Liver (tissue), 9 donors: ENCODE data around the gene ALPK3. TPM values are rescaled to one million over a fixed set of nuclear protein-coding genes. Genes with fewer than 3 reads are reported as not detected.

ENCODE experiments used
- DNase-seq: peaks from one replicate; pipeline ENCODE4 v3.0.0-alpha.2; 2017; ENCODE audit warnings: low spot score
- H3K27ac ChIP-seq, 2 donors: one replicate each; pipeline ENCODE4 v1.7.0; 2013; ENCODE audit warnings: inconsistent platforms in 2 of 2, low read length in 2 of 2, control low read depth in 1 of 2, low read depth in 1 of 2, mild to moderate bottlenecking in 1 of 2
- H3K27me3 ChIP-seq, 4 donors: one replicate each; pipeline versions ENCODE4 v1.6.1 to v1.7.0; 2013; ENCODE audit warnings: low read length in 3 of 4, inconsistent platforms in 1 of 4, mild to moderate bottlenecking in 1 of 4, moderate library complexity in 1 of 4; ENCODE audit not compliant: control insufficient read depth in 4 of 4, insufficient read depth in 4 of 4
- H3K36me3 ChIP-seq, 4 donors: one replicate each; pipeline versions ENCODE4 v1.6.1 to v1.7.0; 2013; ENCODE audit warnings: low read length in 3 of 4, mild to moderate bottlenecking in 3 of 4, low read depth in 1 of 4, moderate library complexity in 1 of 4; ENCODE audit not compliant: control insufficient read depth in 4 of 4, insufficient read depth in 3 of 4
- H3K4me1 ChIP-seq, 4 donors: one replicate each; pipeline versions ENCODE4 v1.6.1 to v1.7.0; 2013; ENCODE audit warnings: low read length in 3 of 4, mild to moderate bottlenecking in 3 of 4, moderate library complexity in 1 of 4; ENCODE audit not compliant: control insufficient read depth in 4 of 4, insufficient read depth in 4 of 4
- H3K4me3 ChIP-seq, 3 donors: one replicate each; pipeline versions ENCODE4 v1.6.1 to v1.7.0; 2013; ENCODE audit warnings: low read length in 3 of 3, control low read depth in 1 of 3, low read depth in 1 of 3, mild to moderate bottlenecking in 1 of 3
- H3K9ac ChIP-seq, 2 donors: one replicate each; pipeline ENCODE4 v1.7.0; 2013; ENCODE audit warnings: low read length in 2 of 2, mild to moderate bottlenecking in 2 of 2, moderate library complexity in 2 of 2, control low read depth in 1 of 2, low read depth in 1 of 2
- H3K9me3 ChIP-seq, 4 donors: one replicate each; pipeline versions ENCODE4 v1.6.1 to v1.7.0; 2013; ENCODE audit warnings: low read length in 3 of 4; ENCODE audit not compliant: control insufficient read depth in 4 of 4
- ATF3 ChIP-seq: IDR thresholded peaks from 2 replicates; pipeline ENCODE4 v1.6.1; 2016; ENCODE audit warnings: antibody characterized with exemption
- CTCF ChIP-seq: fragments of 150-350 bp; IDR thresholded peaks from 2 replicates; pipeline ENCODE4 v1.5.1; 2017; ENCODE audit warnings: improper control_type of control experiment, low read depth, low read length; ENCODE audit not compliant: missing input control
- EGR1 ChIP-seq, 2 donors: IDR thresholded peaks; 2 replicates each; pipeline ENCODE4 v1.6.1; 2016 to 2018; ENCODE audit warnings: antibody characterized with exemption in 2 of 2, low read depth in 2 of 2
- FOXA1 ChIP-seq: IDR thresholded peaks from 2 replicates; pipeline ENCODE4 v1.6.1; 2016; ENCODE audit warnings: antibody characterized with exemption
- FOXA2 ChIP-seq: IDR thresholded peaks from 2 replicates; pipeline ENCODE4 v1.6.1; 2016; ENCODE audit warnings: antibody characterized with exemption
- GABPA ChIP-seq, 2 donors: IDR thresholded peaks in 1 of 2; conservative IDR thresholded peaks in 1 of 2; 2 replicates each; pipeline ENCODE4 v1.6.1; 2016; ENCODE audit warnings: antibody characterized with exemption in 2 of 2, mild to moderate bottlenecking in 1 of 2, moderate library complexity in 1 of 2
- HNF4A ChIP-seq, 2 donors: conservative IDR thresholded peaks; 2 replicates each; pipeline ENCODE4 v1.6.1; 2016; ENCODE audit warnings: antibody characterized with exemption in 2 of 2, mild to moderate bottlenecking in 2 of 2
- JUND ChIP-seq, 2 donors: IDR thresholded peaks; 2 replicates each; pipeline ENCODE4 v1.6.1; 2016; ENCODE audit warnings: antibody characterized with exemption in 2 of 2
- NR2F2 ChIP-seq: IDR thresholded peaks from 2 replicates; pipeline ENCODE4 v1.6.1; 2016; ENCODE audit warnings: antibody characterized with exemption
- RAD21 ChIP-seq, 2 donors: IDR thresholded peaks; 2 replicates each; pipeline ENCODE4 v1.6.1; 2016; ENCODE audit warnings: antibody characterized with exemption in 2 of 2, mild to moderate bottlenecking in 2 of 2
- REST ChIP-seq: IDR thresholded peaks from 2 replicates; pipeline ENCODE4 v1.6.1; 2016; ENCODE audit warnings: antibody characterized with exemption, mild to moderate bottlenecking
- RXRA ChIP-seq, 2 donors: IDR thresholded peaks; 2 replicates each; pipeline ENCODE4 v1.6.1; 2017 to 2018; ENCODE audit warnings: antibody characterized with exemption in 2 of 2, mild to moderate bottlenecking in 1 of 2
- SP1 ChIP-seq: IDR thresholded peaks from 2 replicates; pipeline ENCODE4 v1.6.1; 2018; ENCODE audit warnings: antibody characterized with exemption, mild to moderate bottlenecking
- TAF1 ChIP-seq: conservative IDR thresholded peaks from 2 replicates; pipeline ENCODE4 v1.6.1; 2016; ENCODE audit warnings: antibody characterized with exemption, mild to moderate bottlenecking
- YY1 ChIP-seq: IDR thresholded peaks from 2 replicates; pipeline ENCODE4 v1.6.1; 2016; ENCODE audit warnings: antibody characterized with exemption, mild to moderate bottlenecking
- ZBTB33 ChIP-seq: IDR thresholded peaks from 2 replicates; pipeline ENCODE4 v1.6.1; 2016; ENCODE audit warnings: antibody characterized with exemption
- WGBS: extraction: QIAGEN DNeasy Blood & Tissue Kit; methylation state at CpG from one replicate; pipeline ENCODE4 v1.1.7; 2013; 5-methylcytosine and 5-hydroxymethylcytosine counted together
- polyA plus RNA-seq, 2 donors: library from polyadenylated mRNA; stranded (reverse) in 1 of 2; unstranded in 1 of 2; fragments of 200-250 nt in 1 of 2; fragments of >200 nt in 1 of 2; fragmentation: Nextera tagmentation in 1 of 2; extraction: Ambion mirVana in 1 of 2; gene quantifications; one replicate each; pipeline versions ENCODE4 v1.2.1 to v1.2.3, GENCODE V29; 2013 to 2015
- total RNA-seq, 2 donors: library from RNA; depleted of rRNA; stranded (reverse); fragments of >200 nt; gene quantifications; one replicate each; pipeline ENCODE4 v1.2.3, GENCODE V29; 2014
- donor health status: healthy.
- donor health status: healthy.
- donor health status: healthy.
- donor health status: healthy.
- donor health status: healthy.

ALPK3 gene
- total and polyA plus RNA-seq, 4 donors, result 0.96 to 10.0 (median 2.8) TPM

GRCh38 chr15:84899750-84900149, 82.6 kb downstream of the ALPK3 start (continued):
- no peak for TF ChIP-seq CTCF
- TF ChIP-seq NR2F2, result no peak

DNA sequence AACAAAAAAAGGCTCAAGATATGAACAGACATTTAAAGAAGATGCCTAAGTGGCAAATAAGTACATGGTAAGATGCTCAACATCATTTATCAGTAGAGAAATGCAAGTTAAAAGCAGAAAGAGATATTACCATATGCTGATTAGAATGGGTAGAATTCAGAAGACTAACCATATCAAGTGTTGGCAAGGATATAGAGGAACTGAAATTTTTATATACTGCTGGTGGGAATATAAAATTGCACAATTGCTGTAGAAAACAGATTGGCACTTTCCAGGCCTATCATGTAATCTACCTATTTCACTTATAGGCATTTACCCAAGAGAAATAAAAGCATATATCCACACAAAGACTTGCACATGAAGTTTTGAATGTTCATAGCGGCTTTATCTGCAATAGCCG, 84.4 kb downstream of the ALPK3 start:
- H3K27me3 ChIP-seq, result no peaks in the 10 kb centered on the region
- H3K9ac ChIP-seq, result no peak overlapping the region
- no peak overlapping the region for H3K27ac ChIP-seq
- 97% methylated on average over 2 of the region's 2 CpGs for WGBS
- no peak for DNase-seq
- TF ChIP-seq JUND (IDR thresholded peaks at IDR 0.05) (no peak), ZBTB33 (no peak), RAD21 (IDR thresholded peaks at IDR 0.05) (no peak), EGR1 (IDR thresholded peaks at IDR 0.05; ENCODE audit: low read depth in 2 of 2) (no peak), ATF3 (no peak), TAF1 (no peak), YY1 (no peak), SP1 (no peak), RXRA (IDR thresholded peaks at IDR 0.05) (no peak), FOXA1 (no peak)
- peaks cover 0 to 28% (median 15%) of the 10 kb centered on the region in 4 donors for H3K36me3 ChIP-seq
- no peaks in the 10 kb centered on the region for H3K9me3 ChIP-seq
- no peak overlapping the region for H3K4me3 ChIP-seq
- no peaks in the 10 kb centered on the region for H3K4me1 ChIP-seq

GRCh38 chr15:84903751-84904150, 86.6 kb downstream of the ALPK3 start:
- Histone ChIP-seq H3K9me3 (no peaks in the 10 kb centered on the region), H3K27ac (no peak overlapping the region), H3K4me3 (no peak overlapping the region), H3K36me3 (peaks cover 0 to 25% (median 13%) of the 10 kb centered on the region in 4 donors), H3K4me1 (no peaks in the 10 kb centered on the region), H3K9ac (no peak overlapping the region), H3K27me3 (no peaks in the 10 kb centered on the region)
- DNase-seq, result no peak
- WGBS, result 94% methylated on average over 2 of the region's 2 CpGs
- no peak for TF ChIP-seq FOXA2
- TF ChIP-seq FOXA1, result no peak
- no peak for TF ChIP-seq HNF4A (conservative IDR thresholded peaks at IDR 0.05)
- TF ChIP-seq EGR1 (IDR thresholded peaks at IDR 0.05; ENCODE audit: low read depth in 2 of 2), result no peak
- no peak for TF ChIP-seq RXRA (IDR thresholded peaks at IDR 0.05)
- no peak for TF ChIP-seq GABPA (IDR thresholded peaks at IDR 0.05 in 1 of 2, conservative IDR thresholded peaks at IDR 0.05 in 1 of 2)
- TF ChIP-seq TAF1, result no peak
- TF ChIP-seq SP1, result no peak
- TF ChIP-seq YY1, result no peak
- TF ChIP-seq REST, result no peak
- no peak for TF ChIP-seq ZBTB33
- no peak for TF ChIP-seq ATF3
- TF ChIP-seq NR2F2, result no peak
